Measurements from ENCODE around the gene ENO2.

ENO2 gene

GRCh38 chr12:6963791-6964413 is 49.5 kb downstream of the ENO2 start:
- DNase-seq = no peak

GRCh38 chr12:6964605-6965025 is 50.2 kb downstream of the ENO2 start:
- no peak for DNase-seq

- DNase-seq = peak; percentile 36
Observed at GRCh38 chr12:6965026-6965661, 50.8 kb downstream of the ENO2 start.

- DNase-seq = no peak
Observed at GRCh38 chr12:6965714-6966113, 51.3 kb downstream of the ENO2 start.

GRCh38 chr12:6966351-6966750 is 52.0 kb downstream of the ENO2 start:
- no peak for DNase-seq

- DNase-seq = no peak
Observed at GRCh38 chr12:6967651-6968100, 53.3 kb downstream of the ENO2 start.

- no peak for DNase-seq
Observed at GRCh38 chr12:6968426-6968825, 54.0 kb downstream of the ENO2 start.

GRCh38 chr12:6970096-6970527 is 55.7 kb downstream of the ENO2 start:
- DNase-seq = no peak
